22Rv1 (cell line): ENCODE measurements around the gene C10orf71.

Source experiments
- CTCF ChIP-seq: fragments of 450-650 bp; IDR thresholded peaks from 2 replicates; pipeline ENCODE4 v1.5.1; 2017; ENCODE audit warnings: mild to moderate bottlenecking
- ZFX ChIP-seq: fragments of 450-650 bp; IDR thresholded peaks from 2 replicates; pipeline ENCODE4 v1.6.1; 2017; ENCODE audit warnings: antibody characterized with exemption, borderline replicate concordance

GRCh38 chr10:49283491-49283890 is 15.5 kb upstream of the C10orf71 start:
- TF ChIP-seq CTCF (no peak), ZFX (no peak)
